Posterior cingulate gyrus (tissue), 11 donors: ENCODE measurements around the gene TTC28.
"Not testable (repeated sequence)": the region's sequence is repeated elsewhere in the genome, so short reads cannot be mapped to it uniquely, and the experiment has no call there.

ENCODE experiments used
- DNase-seq, 10 donors: peaks; one replicate each; pipeline versions ENCODE4 v3.0.0 to v3.0.0-alpha.2; 2020 to 2021; ENCODE audit warnings: mixed read lengths in 3 of 10
- intact Hi-C: fragments of 100-400 bp; cut with DNase I; formaldehyde crosslinking; loops from one replicate; pipeline ENCODE4 v1.15.1; 2023

TTC28 gene

GRCh38 chr22:28678778-28679610 is 646 bp downstream of the TTC28 start:
- peak in 7 of 10 donors; percentile 11 to 87 (median 21) for DNase-seq
- intact Hi-C loops = not testable (repeated sequence)

DNA sequence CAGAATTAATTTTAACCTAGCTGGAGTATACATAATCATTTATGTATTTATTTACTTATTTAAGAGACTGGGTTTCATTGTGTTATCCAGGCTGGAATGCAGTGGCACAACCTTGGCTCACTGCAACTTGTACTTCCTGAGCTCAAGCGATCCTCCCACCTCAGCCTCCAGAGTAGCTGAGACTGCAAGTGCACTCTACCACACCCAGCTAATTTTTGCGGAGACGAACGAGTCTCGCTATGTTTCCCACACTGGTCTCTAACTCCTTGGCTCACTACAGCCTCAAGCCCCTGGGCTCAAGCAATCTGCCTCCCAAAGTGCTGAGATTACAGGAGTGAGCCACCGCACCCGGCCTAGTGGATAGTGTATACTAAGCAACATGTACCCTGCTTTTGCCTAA is 1.5 kb downstream of the TTC28 start:
- intact Hi-C loops, DNase-seq: not testable (repeated sequence)

DNA sequence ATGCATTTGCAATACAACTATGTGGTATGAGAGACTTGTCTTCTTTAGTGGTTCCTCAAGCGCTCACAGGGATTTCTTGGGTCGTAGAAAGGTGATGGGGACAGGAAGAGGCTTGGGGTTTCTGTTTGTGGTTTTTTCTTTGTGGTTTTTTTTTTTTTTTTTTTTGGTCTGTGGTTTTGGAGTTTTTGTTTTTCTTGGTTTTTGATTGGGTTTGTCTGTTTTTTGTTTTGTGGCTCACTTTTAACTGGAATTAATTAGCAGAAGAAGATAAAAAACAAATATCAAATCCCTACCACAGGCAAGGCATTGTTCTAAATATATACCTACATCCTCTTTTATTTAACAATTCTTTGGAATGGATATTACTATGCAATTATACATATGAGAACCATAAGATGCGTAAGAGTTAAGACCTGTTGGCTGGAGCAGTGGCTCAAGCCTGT is 5.5 kb downstream of the TTC28 start:
- intact Hi-C loops = no loop called here
- no peak for DNase-seq

DNA sequence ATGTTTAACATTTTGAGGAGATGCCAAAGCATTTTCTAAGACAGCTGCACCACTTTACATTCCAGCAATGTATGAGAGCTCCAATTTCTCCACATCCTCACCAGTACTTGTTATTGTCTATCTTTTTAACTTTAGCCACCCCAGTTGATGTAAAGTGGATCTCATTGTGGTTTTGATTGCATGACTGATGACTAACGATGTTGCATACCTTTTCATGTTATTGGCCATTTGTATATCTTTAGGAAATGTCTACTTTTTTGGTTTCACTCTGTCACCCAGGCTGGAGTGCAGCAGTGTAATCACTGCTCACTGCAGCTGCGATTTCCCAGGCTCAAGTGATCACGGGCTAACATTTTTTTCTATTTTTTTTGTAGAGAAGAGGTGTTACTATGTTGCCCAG is 8.9 kb downstream of the TTC28 start:
- intact Hi-C loops = no loop called here
- DNase-seq = no peak

GRCh38 chr22:28670161-28670560 is 9.5 kb downstream of the TTC28 start:
- DNase-seq = no peak
- intact Hi-C loops = no loop called here

DNA sequence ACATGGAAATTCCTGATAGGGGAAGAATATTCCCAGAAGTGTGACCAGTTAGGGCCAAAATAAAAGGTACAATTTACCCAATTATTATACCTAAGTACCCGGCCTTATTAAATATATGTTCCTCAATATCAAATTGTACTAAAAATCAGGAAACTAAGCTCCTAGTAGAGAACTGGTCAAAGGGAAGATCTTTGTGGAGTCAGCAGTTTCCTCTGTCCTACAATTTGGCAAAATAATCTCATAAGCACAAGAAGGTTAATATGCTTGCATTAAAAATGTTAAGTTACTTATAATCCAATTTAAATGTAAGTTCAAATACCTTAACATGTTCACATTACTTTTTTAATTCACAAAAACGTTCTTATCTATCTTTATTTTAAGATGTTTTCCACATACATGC is 10.3 kb downstream of the TTC28 start:
- intact Hi-C loops = no loop called here
- no peak for DNase-seq

- intact Hi-C loops, DNase-seq: not testable (repeated sequence)
Observed at GRCh38 chr22:28663569-28663942, 16.1 kb downstream of the TTC28 start.

GRCh38 chr22:28658448-28658847 is 21.2 kb downstream of the TTC28 start:
- DNase-seq = no peak
- intact Hi-C loops = no loop called here

- DNase-seq = no peak
- intact Hi-C loops = no loop called here
Observed at GRCh38 chr22:28656181-28656580, 23.5 kb downstream of the TTC28 start.

DNA sequence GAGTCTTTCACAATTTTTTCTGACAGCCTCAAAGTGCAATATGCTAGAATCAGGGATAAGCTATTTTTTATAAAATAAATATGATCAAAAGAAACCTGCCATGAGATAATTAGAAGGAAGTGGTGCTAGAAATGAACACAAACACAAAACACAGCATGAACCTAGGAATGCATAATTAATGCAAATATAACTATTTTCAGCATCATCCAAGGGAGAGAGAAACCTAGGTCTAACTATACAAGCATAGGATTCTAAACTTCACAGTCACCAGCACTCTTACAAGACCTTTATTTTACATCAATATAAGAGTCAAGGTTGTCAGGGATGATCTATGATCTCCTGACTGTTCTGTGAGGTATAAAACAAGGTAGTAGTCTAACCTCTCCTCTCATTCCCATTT is 29.2 kb downstream of the TTC28 start:
- intact Hi-C loops = no loop called here

DNA sequence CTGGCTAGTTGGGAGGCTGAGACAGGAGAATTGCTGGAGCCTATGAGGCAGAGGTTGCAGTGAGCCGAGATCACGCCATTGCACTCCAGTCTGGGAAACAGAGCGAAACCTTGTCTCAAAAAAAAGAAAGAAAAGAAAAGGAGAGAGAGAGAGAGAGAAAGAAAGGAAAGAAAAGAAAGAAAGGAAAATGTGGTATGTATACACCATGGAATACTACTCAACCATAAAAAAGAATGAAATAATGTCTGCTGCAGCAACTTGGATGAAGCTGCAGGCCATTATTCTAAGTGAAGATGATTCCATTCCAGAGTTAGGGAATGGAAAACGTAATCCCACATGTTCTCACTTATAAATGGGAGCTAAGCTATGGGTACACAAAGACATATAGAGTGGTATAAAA is 30.8 kb downstream of the TTC28 start:
- intact Hi-C loops = no loop called here
- DNase-seq = no peak

More for the DNA sequence above, 29.2 kb downstream of the TTC28 start:
- no peak for DNase-seq

DNA sequence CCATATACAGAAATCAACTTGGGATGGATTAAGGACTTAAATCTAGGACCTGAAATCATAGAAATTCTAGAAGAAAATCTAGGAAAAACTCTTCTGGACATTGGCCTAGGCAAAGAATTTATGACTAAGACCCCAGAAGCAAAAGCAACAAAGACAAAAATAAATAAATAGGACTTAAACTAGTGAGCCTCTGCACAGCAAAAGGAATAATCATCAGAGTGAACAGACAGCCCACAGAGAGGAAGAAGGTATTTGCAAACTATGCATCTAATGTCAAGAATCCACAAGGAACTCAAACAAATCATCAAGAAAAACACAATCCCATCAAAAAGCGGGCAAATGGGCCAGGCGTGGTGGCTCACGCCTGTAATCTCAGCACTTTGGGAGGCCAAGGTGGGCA is 32.4 kb downstream of the TTC28 start:
- intact Hi-C loops = no loop called here
- no peak for DNase-seq

- DNase-seq = no peak
- intact Hi-C loops = no loop called here
Observed at GRCh38 chr22:28639321-28639720, 40.3 kb downstream of the TTC28 start.

- no peak for DNase-seq
- intact Hi-C loops = no loop called here
Observed at GRCh38 chr22:28637225-28637624, 42.4 kb downstream of the TTC28 start.

DNA sequence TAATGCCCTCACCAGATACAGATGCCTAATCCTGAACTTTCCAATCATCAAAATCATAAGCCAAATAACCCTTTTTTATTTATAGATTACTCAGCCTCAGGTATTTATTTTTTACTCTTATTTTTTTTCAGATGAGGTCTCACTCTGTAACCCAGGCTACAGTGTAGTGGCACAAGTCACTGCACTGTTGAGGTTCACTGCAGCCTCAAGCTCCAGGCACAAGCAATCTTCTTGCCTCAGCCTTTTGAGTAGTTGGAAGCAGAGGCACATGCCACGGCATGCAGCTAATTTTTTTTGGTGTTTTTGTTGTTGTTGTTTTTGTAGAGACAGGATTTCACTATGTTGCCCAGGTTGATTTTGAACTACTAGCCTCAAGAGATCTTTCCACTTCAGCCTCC is 49.5 kb downstream of the TTC28 start:
- no peak for DNase-seq
- intact Hi-C loops = no loop called here

DNA sequence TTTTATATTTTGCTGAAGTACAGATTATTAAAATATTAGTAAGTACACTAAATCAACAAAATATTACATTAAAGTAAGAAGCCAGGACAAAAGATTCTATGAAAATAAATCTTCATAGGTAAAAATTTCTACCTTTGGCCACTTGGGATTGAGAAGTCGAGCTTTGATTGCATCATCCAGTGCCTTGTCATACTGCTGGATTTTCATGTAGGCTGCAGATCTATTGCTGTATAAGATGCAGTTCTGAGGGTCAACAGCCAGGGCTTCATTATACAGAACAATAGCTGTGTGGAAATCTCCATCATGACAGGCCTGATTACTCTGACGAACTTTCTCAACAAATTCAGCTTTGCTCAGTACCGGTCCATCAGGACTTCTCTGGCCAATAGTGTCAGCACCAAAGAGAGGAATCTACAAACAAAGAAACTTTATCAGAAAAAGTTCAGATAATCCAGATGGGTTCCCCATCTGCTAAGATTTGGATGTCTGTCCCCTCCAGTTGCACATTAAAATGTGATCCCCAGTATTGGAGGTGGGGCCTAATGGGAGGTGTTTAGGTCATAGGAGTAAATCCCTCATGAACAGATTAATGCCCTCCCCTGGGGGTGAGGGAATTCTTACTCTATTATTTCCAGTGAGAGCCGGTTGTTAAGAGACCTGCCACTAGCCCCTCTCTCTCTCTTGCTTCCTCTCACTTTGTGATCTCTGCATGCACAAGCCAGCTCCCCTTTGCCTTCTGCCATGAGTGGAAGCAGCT is 50.0 kb downstream of the TTC28 start:
- intact Hi-C loops = no loop called here
- DNase-seq = no peak

GRCh38 chr22:28628766-28629165 is 50.9 kb downstream of the TTC28 start:
- DNase-seq = no peak
- intact Hi-C loops = no loop called here

DNA sequence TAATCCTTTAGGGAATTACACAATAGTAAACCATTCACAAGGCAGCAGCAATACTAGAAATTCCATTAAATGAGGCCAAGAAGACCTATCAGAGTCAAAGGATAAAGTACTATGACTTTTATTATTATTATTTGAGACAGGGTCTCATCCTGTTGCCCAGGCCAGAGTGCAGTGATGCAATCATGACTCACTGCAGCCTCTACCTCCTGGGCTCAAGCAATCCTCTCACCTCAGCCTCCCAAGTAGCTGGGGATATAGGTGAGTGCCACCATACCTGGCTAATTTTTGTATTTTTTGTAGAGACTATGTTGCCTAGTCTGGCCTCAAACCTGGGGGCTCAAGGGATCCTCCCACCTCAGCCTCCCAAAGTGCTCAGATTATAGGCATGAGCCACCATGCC is 51.8 kb downstream of the TTC28 start:
- DNase-seq = no peak
- intact Hi-C loops = no loop called here

GRCh38 chr22:28620244-28620922 is 59.3 kb downstream of the TTC28 start:
- intact Hi-C loops = no loop called here
- no peak for DNase-seq

DNA sequence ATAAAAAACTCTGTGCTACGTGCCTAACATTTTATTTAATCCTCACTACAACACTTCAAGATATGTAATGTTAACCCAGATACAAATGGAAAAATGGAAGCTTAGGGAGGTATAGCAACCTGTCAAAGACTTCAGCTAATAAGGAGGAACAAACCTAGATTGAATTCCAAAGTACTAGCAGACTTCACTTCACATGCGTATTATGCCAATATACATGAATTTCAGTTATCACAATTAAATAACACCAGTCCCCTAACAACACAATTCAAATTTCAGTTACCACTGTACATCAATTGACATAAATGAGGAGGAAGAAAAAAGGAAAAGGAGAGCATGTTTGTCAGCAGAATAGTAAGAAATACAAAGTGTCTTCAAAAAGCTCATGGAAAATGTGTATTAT is 60.4 kb downstream of the TTC28 start:
- intact Hi-C loops = no loop called here
- DNase-seq = no peak

DNA sequence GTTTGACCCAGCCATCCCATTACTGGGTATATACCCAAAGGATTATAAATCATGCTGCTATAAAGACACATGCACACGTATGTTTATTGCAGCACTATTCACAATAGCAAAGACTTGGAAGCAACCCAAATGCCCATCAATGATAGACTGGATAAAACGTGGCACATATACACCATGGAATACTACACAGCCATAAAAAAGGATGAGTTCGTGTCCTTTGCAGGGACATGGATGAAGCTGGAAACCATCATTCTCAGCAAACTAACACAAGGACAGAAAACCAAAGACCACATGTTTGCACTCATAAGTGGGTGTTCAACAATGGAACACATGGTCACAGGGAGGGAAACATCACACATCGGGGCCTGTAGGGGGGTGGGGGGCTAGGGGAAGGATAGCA is 64.2 kb downstream of the TTC28 start:
- DNase-seq, intact Hi-C loops: not testable (repeated sequence)
